Measurements from ENCODE around the gene GDF2. TPM values are rescaled to one million over a fixed set of nuclear protein-coding genes. Genes with fewer than 3 reads are reported as not detected.

GDF2 gene
- not detected in 2 replicates for total RNA-seq

GRCh38 chr10:47322300-47323061 lies at the start of gene GDF2:
Gene GDF2, plus strand, starts transcription at chr10:47322454. Its CDS starts 215 bp downstream, at chr10:47322669.

GRCh38 chr10:47299611-47300428 lies 22.4 kb upstream of the GDF2 start, which contains the start of gene GDF10:
Gene GDF10, plus strand, starts transcription at chr10:47300197. Its CDS starts 455 bp downstream, at chr10:47300652.

GRCh38 chr10:47348138-47348651 lies 25.9 kb downstream of the GDF2 start, which contains the start of gene RBP3:
Gene RBP3, plus strand, starts transcription at chr10:47348363. Its CDS starts 122 bp downstream, at chr10:47348485.

Other genes starting within 250 kb of the GDF2 start
- gene GDF10, start 22.3 kb upstream of the GDF2 start, total RNA-seq, result not detected in 2 replicates
- gene RBP3, start 25.9 kb downstream of the GDF2 start, total RNA-seq, result not detected in 2 replicates
- 2.7 and 5.0 TPM in 2 replicates for gene ZNF488, start 61.8 kb downstream of the GDF2 start, total RNA-seq
- gene ANXA8, start 161.7 kb downstream of the GDF2 start, total RNA-seq, result 734 and 768 TPM in 2 replicates
- gene FAM25G, start 169.2 kb downstream of the GDF2 start, total RNA-seq, result 9.0 TPM in 1 of 2 replicates, not detected in the other
- 3.5 and 11.4 TPM in 2 replicates for gene AGAP9, start 201.2 kb downstream of the GDF2 start, total RNA-seq